Spleen (tissue), 13 donors: ENCODE data around the gene NTF4. TPM values are rescaled to one million over a fixed set of nuclear protein-coding genes. Genes with fewer than 3 reads are reported as not detected.

Experiments used
- DNase-seq: peaks from one replicate; pipeline ENCODE4 v3.0.0-alpha.2; 2020
- H3K27ac ChIP-seq, 8 donors: fragments of 200-600 bp; sonication (generic) in 7 of 8; 1 replicate in 4 of 8; 2 replicates in 4 of 8; pipeline versions ENCODE4 v1.5.0 to v1.8.0; 2016 to 2021; ENCODE audit warnings: inconsistent platforms in 4 of 8, mild to moderate bottlenecking in 4 of 8, moderate library complexity in 1 of 8
- H3K27me3 ChIP-seq, 7 donors: fragments of 200-600 bp; sonication (generic) in 6 of 7; replicated peaks in 1 of 7; 1 replicate in 4 of 7; 2 replicates in 3 of 7; pipeline versions ENCODE4 v1.5.0 to v1.8.0; 2016 to 2021; ENCODE audit warnings: inconsistent platforms in 3 of 7, mild to moderate bottlenecking in 1 of 7
- H3K36me3 ChIP-seq, 6 donors: fragments of 200-600 bp; sonication (generic) in 5 of 6; 1 replicate in 4 of 6; 2 replicates in 2 of 6; pipeline versions ENCODE4 v1.5.0 to v1.8.0; 2016 to 2021; ENCODE audit warnings: inconsistent platforms in 2 of 6
- H3K4me1 ChIP-seq, 6 donors: fragments of 200-600 bp; sonication (generic) in 5 of 6; 1 replicate in 3 of 6; 2 replicates in 3 of 6; pipeline versions ENCODE4 v1.5.0 to v1.8.0; 2016 to 2021; ENCODE audit warnings: inconsistent platforms in 3 of 6
- H3K4me3 ChIP-seq, 8 donors: fragments of 200-600 bp; sonication (generic) in 7 of 8; 1 replicate in 4 of 8; 2 replicates in 4 of 8; pipeline versions ENCODE4 v1.5.0 to v1.8.0; 2016 to 2021; ENCODE audit warnings: inconsistent platforms in 4 of 8, mild to moderate bottlenecking in 4 of 8, moderate library complexity in 2 of 8
- H3K9me3 ChIP-seq, 8 donors: fragments of 200-600 bp; sonication (generic) in 7 of 8; 1 replicate in 4 of 8; 2 replicates in 4 of 8; pipeline versions ENCODE4 v1.5.0 to v1.8.0; 2016 to 2021; ENCODE audit warnings: inconsistent platforms in 4 of 8
- CTCF ChIP-seq, 11 experiments: fragments of 200-600 bp in 7 of 11; fragments of 450-650 bp in 4 of 11; sonication (generic) in 4 of 11; IDR thresholded peaks in 8 of 11; conservative IDR thresholded peaks in 3 of 11; 1 replicate in 7 of 11; 2 replicates in 4 of 11; pipeline versions ENCODE4 v1.4.0 to v1.8.0; 2016 to 2021; ENCODE audit warnings: antibody characterized with exemption in 11 of 11, inconsistent platforms in 4 of 11, mild to moderate bottlenecking in 1 of 11
- POLR2A ChIP-seq, 3 donors: fragments of 450-650 bp; IDR thresholded peaks; one replicate each; pipeline ENCODE4 v1.5.1; 2017; ENCODE audit warnings: antibody characterized with exemption in 3 of 3, mild to moderate bottlenecking in 1 of 3
- POLR2AphosphoS5 ChIP-seq, 3 donors: sonication (generic); formaldehyde crosslinking; IDR thresholded peaks; one replicate each; pipeline ENCODE4 v1.5.1; 2017; ENCODE audit warnings: antibody characterized with exemption in 3 of 3
- WGBS, 5 donors: extraction: QIAGEN DNeasy Blood & Tissue Kit in 3 of 5; methylation state at CpG; one replicate each; pipeline versions ENCODE4 v1.1.5 to v1.1.7; 2013 to 2018; 5-methylcytosine and 5-hydroxymethylcytosine counted together
- intact Hi-C: fragments of 100-400 bp; cut with DNase I; formaldehyde crosslinking; loops from one replicate; pipeline ENCODE4 v1.15.0; 2023; ENCODE audit warnings: low total_unique reads
- long read RNA-seq, 2 donors: transcript quantifications; one replicate each; lab custom pipeline, GENCODE V29; 2026
- polyA plus RNA-seq, 3 donors: library from polyadenylated mRNA; stranded (reverse); fragments of 200-250 nt; gene quantifications; one replicate each; pipeline ENCODE4 v1.2.1, GENCODE V29; 2013
- total RNA-seq, 7 donors: library from RNA; depleted of rRNA in 3 of 7; stranded (reverse); fragments of >200 nt in 3 of 7; fragmentation: NEBNext Ultra II Directional in 4 of 7; extraction: Animal tissue kit (Norgen Biotek cat#: 25700) in 4 of 7; gene quantifications; one replicate each; pipeline versions ENCODE4 v1.1.0 to v1.2.1, GENCODE V29; 2016 to 2021
- donor health status: healthy with polysubstance abuse.
- donor health status: DM: no; HTN: no; CAD: no; lungs with moderate emphysema.
- donor health status: DM: no; HTN: no; CAD: no.
- donor health status: Bipolar disorder and iron deficiency.
- donor health status: healthy.
- donor health status: DM: no; HTN: no; CAD: no.
- donor health status: DM: yes; HTN: yes; CAD: no.

NTF4 gene
- total RNA-seq (not detected), polyA plus RNA-seq (not detected)
- long read RNA-seq, donor 1 = 0 reads
- long read RNA-seq, donor 2 = 0 reads

- intact Hi-C loops = no loop called here
- DNase-seq = no peak
- Histone ChIP-seq H3K36me3 (no peaks in the 10 kb centered on the region), H3K4me3 (peak within 1 kb of the TSS in 1 of 8 donors; percentile 49), H3K9me3 (no peaks in the 10 kb centered on the region), H3K27ac (no peak within 1 kb of the TSS), H3K27me3 (peaks cover 0 to 99% (median 57%) of the 10 kb centered on the region in 7 donors), H3K4me1 (peaks cover 0 to 10% (median 6%) of the 10 kb centered on the region in 6 donors)
- 6 to 18% (median 7%) methylated on average over 22 to 53 of the region's 53 CpGs for WGBS, 5 donors
- TF ChIP-seq POLR2AphosphoS5 (IDR thresholded peaks at IDR 0.05) (no peak), POLR2A (IDR thresholded peaks at IDR 0.05) (no peak), CTCF (IDR thresholded peaks at IDR 0.05 in 8 of 11, conservative IDR thresholded peaks at IDR 0.05 in 3 of 11) (no peak)
Measured at GRCh38 chr19:49064768-49065611, at the start of gene NTF4. TSS of gene NTF4 (minus strand) at chr19:49064818. CDS start at chr19:49061997, 2,821 bp downstream.

- peak in 8 of 11 experiments; percentile 17 to 83 (median 68) for TF ChIP-seq CTCF (IDR thresholded peaks at IDR 0.05 in 8 of 11, conservative IDR thresholded peaks at IDR 0.05 in 3 of 11)
- no peak for TF ChIP-seq POLR2A (IDR thresholded peaks at IDR 0.05)
- peak; percentile 41 to 61 (median 44) for TF ChIP-seq POLR2AphosphoS5 (IDR thresholded peaks at IDR 0.05)
- peak; percentile 93 for DNase-seq
- intact Hi-C loops = no loop called here
Measured at GRCh38 chr19:49113762-49114629, 49.4 kb upstream of the NTF4 start, which contains the start of gene LIN7B. TSS of gene LIN7B (plus strand) at chr19:49114370. CDS start at chr19:49114405, 35 bp downstream.

GRCh38 chr19:49111218-49111998 lies 46.8 kb upstream of the NTF4 start:
- intact Hi-C loops = no loop called here
- no peak overlapping the region for H3K27ac ChIP-seq
- no peaks in the 10 kb centered on the region for H3K9me3 ChIP-seq

More at GRCh38 chr19:49113762-49114629, 49.4 kb upstream of the NTF4 start, which contains the start of gene LIN7B:
- Histone ChIP-seq H3K4me3 (peak within 1 kb of the TSS; percentile 71 to 98 (median 83)), H3K27me3 (no peaks in the 10 kb centered on the region), H3K4me1 (peaks cover 14 to 53% (median 36%) of the 10 kb centered on the region in 6 donors), H3K9me3 (no peaks in the 10 kb centered on the region), H3K27ac (peak within 1 kb of the TSS; percentile 63 to 87 (median 74)), H3K36me3 (peaks cover 0 to 9% (median 6%) of the 10 kb centered on the region in 6 donors)
- WGBS, 5 donors = 0 to 4% (median 1%) methylated on average over 12 to 66 of the region's 66 CpGs

More at GRCh38 chr19:49111218-49111998, 46.8 kb upstream of the NTF4 start:
- Histone ChIP-seq H3K27me3 (no peaks in the 10 kb centered on the region), H3K4me1 (peaks cover 7 to 30% (median 21%) of the 10 kb centered on the region in 6 donors), H3K4me3 (no peak overlapping the region), H3K36me3 (peaks cover 0 to 35% (median 29%) of the 10 kb centered on the region in 6 donors)
- TF ChIP-seq POLR2A (IDR thresholded peaks at IDR 0.05) (no peak), POLR2AphosphoS5 (IDR thresholded peaks at IDR 0.05) (no peak), CTCF (IDR thresholded peaks at IDR 0.05 in 8 of 11, conservative IDR thresholded peaks at IDR 0.05 in 3 of 11) (no peak)
- WGBS, 5 donors = 82 to 90% (median 83%) methylated on average over 11 of the region's 11 CpGs
- DNase-seq = no peak
